ENCODE data around the gene CEP57L1.

DNA sequence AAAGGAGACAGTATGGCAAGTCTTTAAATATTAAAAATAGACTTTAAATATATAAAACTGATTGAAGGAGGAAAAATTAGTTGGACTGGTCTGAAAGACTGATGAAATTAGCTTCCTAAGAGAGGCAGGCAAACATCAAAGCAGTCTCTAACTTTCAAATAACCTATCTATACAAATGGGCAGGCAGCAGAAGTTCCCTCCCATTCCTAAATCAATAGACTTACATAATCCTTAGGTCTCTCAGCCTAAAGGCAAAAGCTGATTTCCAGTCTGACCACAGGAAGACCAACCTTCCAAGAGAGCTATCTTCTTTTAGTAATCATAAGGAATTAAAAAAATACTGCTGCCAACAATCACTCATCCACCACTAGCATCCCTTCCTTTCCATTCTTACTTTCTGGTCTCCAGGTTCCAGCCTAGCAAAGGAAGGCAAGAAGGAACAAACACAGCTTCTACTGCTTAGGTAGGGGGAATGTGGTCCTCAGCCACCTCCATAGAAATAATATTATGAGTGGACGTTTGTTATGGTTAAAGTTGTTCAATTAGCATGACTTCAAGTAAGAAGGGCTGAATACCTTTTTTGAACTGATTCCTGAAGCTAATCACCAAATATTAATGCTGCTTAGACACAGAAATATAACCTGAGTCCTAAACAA lies 44.7 kb upstream of the CEP57L1 start:
- TF ChIP-seq, protein P1, sequence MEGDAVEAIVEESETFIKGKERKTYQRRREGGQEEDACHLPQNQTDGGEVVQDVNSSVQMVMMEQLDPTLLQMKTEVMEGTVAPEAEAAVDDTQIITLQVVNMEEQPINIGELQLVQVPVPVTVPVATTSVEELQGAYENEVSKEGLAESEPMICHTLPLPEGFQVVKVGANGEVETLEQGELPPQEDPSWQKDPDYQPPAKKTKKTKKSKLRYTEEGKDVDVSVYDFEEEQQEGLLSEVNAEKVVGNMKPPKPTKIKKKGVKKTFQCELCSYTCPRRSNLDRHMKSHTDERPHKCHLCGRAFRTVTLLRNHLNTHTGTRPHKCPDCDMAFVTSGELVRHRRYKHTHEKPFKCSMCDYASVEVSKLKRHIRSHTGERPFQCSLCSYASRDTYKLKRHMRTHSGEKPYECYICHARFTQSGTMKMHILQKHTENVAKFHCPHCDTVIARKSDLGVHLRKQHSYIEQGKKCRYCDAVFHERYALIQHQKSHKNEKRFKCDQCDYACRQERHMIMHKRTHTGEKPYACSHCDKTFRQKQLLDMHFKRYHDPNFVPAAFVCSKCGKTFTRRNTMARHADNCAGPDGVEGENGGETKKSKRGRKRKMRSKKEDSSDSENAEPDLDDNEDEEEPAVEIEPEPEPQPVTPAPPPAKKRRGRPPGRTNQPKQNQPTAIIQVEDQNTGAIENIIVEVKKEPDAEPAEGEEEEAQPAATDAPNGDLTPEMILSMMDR (IDR thresholded peaks at IDR 0.05; ENCODE audit: low read depth, low read length), result no peak
- TF ChIP-seq POLR2A (IDR thresholded peaks at IDR 0.05; ENCODE audit: extremely low read depth, insufficient read length) (no peak), MYC (IDR thresholded peaks at IDR 0.05; ENCODE audit: low read depth, low read length) (no peak)
- TF ChIP-seq, protein P2, sequence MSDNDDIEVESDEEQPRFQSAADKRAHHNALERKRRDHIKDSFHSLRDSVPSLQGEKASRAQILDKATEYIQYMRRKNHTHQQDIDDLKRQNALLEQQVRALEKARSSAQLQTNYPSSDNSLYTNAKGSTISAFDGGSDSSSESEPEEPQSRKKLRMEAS (IDR thresholded peaks at IDR 0.05; ENCODE audit: low read depth, low read length), result no peak
